ENCODE results near the gene APOBEC3B.
"Not testable (repeated sequence)": the region's sequence is repeated elsewhere in the genome, so short reads cannot be mapped to it uniquely, and the experiment has no call there.

APOBEC3B gene

GRCh38 chr22:38952281-38952993 lies 29.7 kb upstream of the APOBEC3B start:
- no peak for DNase-seq

- no peak for DNase-seq
Measured at GRCh38 chr22:38953091-38953490, 29.1 kb upstream of the APOBEC3B start.

GRCh38 chr22:38953577-38954413 lies 28.4 kb upstream of the APOBEC3B start:
- no peak for DNase-seq

GRCh38 chr22:38954414-38955043 lies 27.6 kb upstream of the APOBEC3B start:
- DNase-seq = no peak

- no peak for DNase-seq
Measured at GRCh38 chr22:38955250-38955905, 26.8 kb upstream of the APOBEC3B start.

GRCh38 chr22:38955926-38956325 lies 26.2 kb upstream of the APOBEC3B start:
- no peak for DNase-seq

- no peak for DNase-seq
Measured at GRCh38 chr22:38956551-38956950, 25.6 kb upstream of the APOBEC3B start.

GRCh38 chr22:38957046-38957770 lies 24.9 kb upstream of the APOBEC3B start, which contains the start of gene APOBEC3A:
TSS of gene APOBEC3A (plus strand) at chr22:38957609. CDS start at chr22:38957692, 83 bp downstream.
- DNase-seq = no peak

GRCh38 chr22:38957808-38958650 lies 24.1 kb upstream of the APOBEC3B start:
- no peak for DNase-seq

- not testable (repeated sequence) for DNase-seq
Measured at GRCh38 chr22:38958651-38958943, 23.6 kb upstream of the APOBEC3B start.

GRCh38 chr22:38959590-38959989 lies 22.6 kb upstream of the APOBEC3B start:
- no peak for DNase-seq

- not testable (repeated sequence) for DNase-seq
Measured at GRCh38 chr22:38960673-38961072, 21.5 kb upstream of the APOBEC3B start.

GRCh38 chr22:38963291-38963738 lies 18.8 kb upstream of the APOBEC3B start:
- DNase-seq = not testable (repeated sequence)

- DNase-seq = no peak
Measured at GRCh38 chr22:38963872-38964271, 18.3 kb upstream of the APOBEC3B start.

- DNase-seq = no peak
Measured at GRCh38 chr22:38964306-38964705, 17.8 kb upstream of the APOBEC3B start.

- DNase-seq = no peak
Measured at GRCh38 chr22:38964989-38965388, 17.2 kb upstream of the APOBEC3B start.

- DNase-seq = no peak
Measured at GRCh38 chr22:38965614-38966379, 16.4 kb upstream of the APOBEC3B start.

GRCh38 chr22:38966380-38966702 lies 15.8 kb upstream of the APOBEC3B start:
- DNase-seq = no peak

GRCh38 chr22:38966942-38967341 lies 15.2 kb upstream of the APOBEC3B start:
- no peak for DNase-seq

Data from HCEC 1CT (cell line).